Endothelial cell of umbilical vein (primary cell): ENCODE data around the gene FAM20B. TPM values are rescaled to one million over a fixed set of nuclear protein-coding genes. Genes with fewer than 3 reads are reported as not detected.

Experiments
- BruUV-seq: library from RNA; stranded (reverse); fragments of 400-500 nt; replicated peaks from 2 replicates; lab custom pipeline; 2021; lab: Mats Ljungman, UMichigan
- CTCF ChIA-PET: fragments of 300-600, 350-600 bp; sonication (Branson Sonifier 250); formaldehyde crosslinking; loops from one replicate; lab custom pipeline; 2021; ENCODE audit warnings: antibody characterized with exemption, inconsistent platforms; lab: Charles Lee
- POLR2A ChIA-PET: fragments of 300-600, 350-600 bp; sonication (Branson Sonifier 250); formaldehyde crosslinking; loops from one replicate; lab custom pipeline; 2021; ENCODE audit warnings: antibody characterized with exemption, inconsistent platforms; lab: Charles Lee
- DNase-seq: peaks from one replicate; pipeline ENCODE4 v3.0.0-alpha.2; 2011; ENCODE audit warnings: low read depth, low spot score
- FAIRE-seq: peaks from 2 replicates; lab custom pipeline; 2011; peaks lifted over from hg19 to GRCh38; lab: Jason Lieb, UNC
- H2AFZ ChIP-seq: 2 replicates; pipeline ENCODE4 v1.6.0; 2012; ENCODE audit warnings: low read depth, low read length, control low read depth, inconsistent platforms
- H3K27ac ChIP-seq: 2 replicates; pipeline ENCODE4 v1.5.1; 2011; ENCODE audit warnings: low read depth, mild to moderate bottlenecking, control low read depth, low read length, moderate library complexity; ENCODE audit not compliant: insufficient read depth
- H3K27me3 ChIP-seq, 2 experiments: 2 replicates each; pipeline versions ENCODE4 v1.6.0 to v1.6.1; 2011; ENCODE audit warnings: low read length in 2 of 2, mixed read lengths in 1 of 2; ENCODE audit not compliant: control insufficient read depth in 2 of 2, insufficient read depth in 2 of 2
- H3K36me3 ChIP-seq, 2 experiments: 2 replicates in 1 of 2; 3 replicates in 1 of 2; pipeline ENCODE4 v1.5.1; 2011; ENCODE audit warnings: low read length in 2 of 2, mild to moderate bottlenecking in 1 of 2, moderate library complexity in 1 of 2; ENCODE audit not compliant: control insufficient read depth in 2 of 2, insufficient read depth in 2 of 2; ENCODE audit errors: extremely low read depth in 1 of 2
- H3K4me1 ChIP-seq: 3 replicates; pipeline ENCODE4 v1.5.1; 2011; ENCODE audit warnings: mild to moderate bottlenecking, low read length; ENCODE audit not compliant: control insufficient read depth, insufficient read depth; ENCODE audit errors: extremely low read depth
- H3K4me2 ChIP-seq: 2 replicates; pipeline ENCODE4 v1.6.1; 2011; ENCODE audit warnings: low read length, control low read depth, mixed read lengths; ENCODE audit not compliant: insufficient read depth
- H3K4me3 ChIP-seq, 3 experiments: fragments of 200-600 bp in 1 of 3; sonication (generic), shearing (Covaris generic) in 1 of 3; replicated peaks in 1 of 3; 2 replicates each; pipeline ENCODE4 v1.5.1; 2011 to 2016; ENCODE audit warnings: control low read depth in 3 of 3, low read length in 3 of 3, mild to moderate bottlenecking in 2 of 3, inconsistent platforms in 1 of 3, low read depth in 1 of 3, moderate library complexity in 1 of 3; ENCODE audit not compliant: insufficient read depth in 1 of 3
- H3K79me2 ChIP-seq: 2 replicates; pipeline ENCODE4 v1.6.0; 2012; ENCODE audit warnings: low read length, inconsistent platforms; ENCODE audit not compliant: control insufficient read depth, insufficient read depth
- H3K9ac ChIP-seq: replicated peaks from 2 replicates; pipeline ENCODE3; 2011; ENCODE audit warnings: low read length, control low read depth; ENCODE audit not compliant: insufficient read depth; ENCODE audit errors: extremely low read depth
- H3K9me1 ChIP-seq: replicated peaks from 3 replicates; pipeline ENCODE4 v1.6.0; 2011; ENCODE audit warnings: mild to moderate bottlenecking, low read length; ENCODE audit not compliant: control insufficient read depth, insufficient read depth; ENCODE audit errors: extremely low read depth
- H3K9me3 ChIP-seq: replicated peaks from 2 replicates; pipeline ENCODE4 v1.5.1; 2012; ENCODE audit warnings: low read length, inconsistent platforms; ENCODE audit not compliant: control insufficient read depth, insufficient read depth
- H4K20me1 ChIP-seq: replicated peaks from 2 replicates; pipeline ENCODE3; 2011; ENCODE audit warnings: mild to moderate bottlenecking, low read length; ENCODE audit not compliant: control insufficient read depth, insufficient read depth; ENCODE audit errors: extremely low read depth
- CTCF ChIP-seq, 2 donors: IDR thresholded peaks; 1 replicate in 1 of 2; 2 replicates in 1 of 2; pipeline ENCODE4 v1.5.1; 2011; ENCODE audit warnings: low read length in 2 of 2, mild to moderate bottlenecking in 2 of 2, moderate library complexity in 2 of 2, control low read depth in 1 of 2, inconsistent platforms in 1 of 2, low read depth in 1 of 2; ENCODE audit not compliant: insufficient read depth in 1 of 2; ENCODE audit errors: extremely low read depth in 1 of 2
- EZH2 ChIP-seq: IDR thresholded peaks from 2 replicates; pipeline ENCODE4 v1.6.1; 2012; ENCODE audit warnings: borderline replicate concordance, low read depth, mild to moderate bottlenecking, moderate library complexity, low read length, inconsistent platforms; ENCODE audit not compliant: severe bottlenecking
- FOS ChIP-seq: IDR thresholded peaks from 2 replicates; pipeline ENCODE4 v1.6.1; 2011; ENCODE audit warnings: mild to moderate bottlenecking, low read length, moderate library complexity, borderline replicate concordance; ENCODE audit not compliant: insufficient read depth
- GATA2 ChIP-seq: IDR thresholded peaks from 2 replicates; pipeline ENCODE4 v1.7.0; 2011; ENCODE audit warnings: low read depth, mild to moderate bottlenecking, moderate library complexity, mixed read lengths, low read length; ENCODE audit not compliant: insufficient read length, insufficient read depth
- JUN ChIP-seq: IDR thresholded peaks from 2 replicates; pipeline ENCODE4 v1.6.1; 2011; ENCODE audit warnings: borderline replicate concordance, low read depth; ENCODE audit not compliant: insufficient read length, insufficient read depth
- MAX ChIP-seq: IDR thresholded peaks from 2 replicates; pipeline ENCODE4 v1.6.1; 2011; ENCODE audit not compliant: insufficient read depth, insufficient read length
- MYC ChIP-seq: IDR thresholded peaks from one replicate; pipeline ENCODE4 v1.6.1; 2011; ENCODE audit warnings: mild to moderate bottlenecking, low read depth, low read length
- POLR2A ChIP-seq: IDR thresholded peaks from 2 replicates; pipeline ENCODE4 v1.6.1; 2012; ENCODE audit warnings: low read depth, mild to moderate bottlenecking, control low read depth, low read length
- POLR2AphosphoS5 ChIP-seq: IDR thresholded peaks from 2 replicates; pipeline ENCODE4 v1.6.1; 2012; ENCODE audit warnings: low read depth, mild to moderate bottlenecking, control low read depth, low read length, moderate library complexity; ENCODE audit not compliant: insufficient read depth
- dilution Hi-C: fragments of 300-500 bp; cut with MboI; formaldehyde crosslinking; loops from one replicate; pipeline ENCODE4 v1.15.0; 2019; ENCODE audit warnings: low sequenced_read_pairs; ENCODE audit not compliant: extremely low pct_ligation_motif_present
- intact Hi-C: fragments of 100-400 bp; cut with micrococcal nuclease; formaldehyde crosslinking; loops from one replicate; pipeline ENCODE4 v1.10.0; 2022
- polyA plus RNA-seq, 4 experiments: library from polyadenylated mRNA; depleted of rRNA in 3 of 4; stranded (reverse) in 3 of 4; unstranded in 1 of 4; fragments of >200 nt; gene quantifications; 2 replicates each; pipeline versions ENCODE4 v1.2.1 to v1.2.3, GENCODE V29; 2011 to 2012; ENCODE audit warnings: missing spikeins in 1 of 4
- total RNA-seq: library from RNA; stranded (reverse); gene quantifications from 2 replicates; pipeline ENCODE4 v1.2.3, GENCODE V29; 2021

FAM20B gene
- total and polyA plus RNA-seq, 2 donors (not counting 3 experiments of a cell fraction or from before 2014, with no cell fraction given): 10.0 to 35.1 TPM

- Histone ChIP-seq H3K36me3 (no peaks in the 10 kb centered on the region), H3K4me2 (no peak overlapping the region), H3K4me1 (no peaks in the 10 kb centered on the region), H4K20me1 (no peaks in the 10 kb centered on the region), H3K27ac (no peak overlapping the region), H3K27me3 (no peaks in the 10 kb centered on the region), H3K9me3 (no peaks in the 10 kb centered on the region), H3K4me3 (no peak overlapping the region), H2AFZ (no peak overlapping the region), H3K79me2 (no peaks in the 10 kb centered on the region), H3K9me1 (no peaks in the 10 kb centered on the region), H3K9ac (no peak overlapping the region)
- DNase-seq: no peak
- POLR2A ChIA-PET: no interaction called here
- CTCF ChIA-PET: interaction anchor here (1.9 kb wide), 1 partner anchor 26 kb away, joined by 7 read pairs; no protein-coding TSS in a partner anchor
- no peak for TF ChIP-seq CTCF (IDR thresholded peaks at IDR 0.05; ENCODE audit: extremely low read depth in 1 of 2, insufficient read depth in 1 of 2, low read depth in 1 of 2, low read length in 2 of 2)
- TF ChIP-seq POLR2AphosphoS5: no peak
- no peak for TF ChIP-seq MAX
- TF ChIP-seq GATA2: no peak
- no peak for TF ChIP-seq MYC
- no peak for TF ChIP-seq FOS
- no peak for TF ChIP-seq EZH2
- no peak for TF ChIP-seq JUN
- no peak for TF ChIP-seq POLR2A
- no TSS peak for BruUV-seq
- FAIRE-seq: no peak
- intact Hi-C loops (no loop called here), dilution Hi-C loops (no loop called here)
These were observed 49.2 kb upstream of the FAM20B start for GRCh38 chr1:178976541-178976940.
